CD14-positive monocyte (primary cell): ENCODE data around the gene XYLT1. TPM values are rescaled to one million over a fixed set of nuclear protein-coding genes. Genes with fewer than 3 reads are reported as not detected.

ENCODE experiments used
- DNase-seq, 3 donors: peaks; one replicate each; pipeline ENCODE4 v3.0.0-alpha.2; 2011 to 2022
- H2AFZ ChIP-seq: 2 replicates; pipeline ENCODE4 v1.6.0; 2012; ENCODE audit warnings: mild to moderate bottlenecking, low read depth, low read length, inconsistent platforms; ENCODE audit not compliant: insufficient read depth, poor library complexity, severe bottlenecking
- H3K27ac ChIP-seq, 2 donors: 1 replicate in 1 of 2; 2 replicates in 1 of 2; pipeline ENCODE4 v1.5.1; 2012 to 2013; ENCODE audit warnings: low read length in 2 of 2, control low read depth in 1 of 2, inconsistent platforms in 1 of 2, low read depth in 1 of 2, mild to moderate bottlenecking in 1 of 2
- H3K27me3 ChIP-seq, 2 donors: one replicate each; pipeline versions ENCODE4 v1.6.0 to v1.6.1; 2011 to 2013; ENCODE audit warnings: low read length in 2 of 2; ENCODE audit not compliant: control insufficient read depth in 2 of 2, insufficient read depth in 2 of 2
- H3K36me3 ChIP-seq, 2 donors: replicated peaks in 1 of 2; 1 replicate in 1 of 2; 2 replicates in 1 of 2; pipeline versions ENCODE4 v1.5.1 to v1.6.1; 2012 to 2013; ENCODE audit warnings: low read length in 2 of 2, control low read depth in 1 of 2, inconsistent platforms in 1 of 2, mild to moderate bottlenecking in 1 of 2; ENCODE audit not compliant: insufficient read depth in 2 of 2, control insufficient read depth in 1 of 2
- H3K4me1 ChIP-seq, 2 donors: 1 replicate in 1 of 2; 2 replicates in 1 of 2; pipeline versions ENCODE4 v1.5.1 to v1.6.1; 2012 to 2013; ENCODE audit warnings: low read length in 2 of 2, control low read depth in 1 of 2, inconsistent platforms in 1 of 2, mild to moderate bottlenecking in 1 of 2, moderate library complexity in 1 of 2; ENCODE audit not compliant: insufficient read depth in 2 of 2, control insufficient read depth in 1 of 2
- H3K4me2 ChIP-seq: replicated peaks from 2 replicates; pipeline ENCODE3; 2012; ENCODE audit warnings: low read length, moderate library complexity, mild to moderate bottlenecking; ENCODE audit not compliant: poor library complexity, severe bottlenecking; ENCODE audit errors: extremely low read depth
- H3K4me3 ChIP-seq, 3 experiments: fragments of 200-600 bp in 1 of 3; sonication (generic) in 1 of 3; replicated peaks in 1 of 3; 1 replicate in 2 of 3; 2 replicates in 1 of 3; pipeline ENCODE4 v1.5.1; 2011 to 2013; ENCODE audit warnings: low read length in 3 of 3, mild to moderate bottlenecking in 3 of 3, control low read depth in 2 of 3, low read depth in 2 of 3, inconsistent platforms in 1 of 3, moderate library complexity in 1 of 3
- H3K79me2 ChIP-seq: 2 replicates; pipeline ENCODE4 v1.6.0; 2012; ENCODE audit warnings: mild to moderate bottlenecking, control low read depth, inconsistent platforms, low read length, moderate library complexity; ENCODE audit not compliant: insufficient read depth
- H3K9ac ChIP-seq: 2 replicates; pipeline ENCODE4 v1.6.0; 2017; ENCODE audit warnings: low read length, mild to moderate bottlenecking; ENCODE audit not compliant: insufficient read depth, poor library complexity, severe bottlenecking
- H3K9me3 ChIP-seq, 2 donors: replicated peaks in 1 of 2; 1 replicate in 1 of 2; 2 replicates in 1 of 2; pipeline versions ENCODE4 v1.5.1 to v1.6.1; 2012 to 2013; ENCODE audit warnings: low read length in 2 of 2, control low read depth in 1 of 2; ENCODE audit not compliant: control insufficient read depth in 1 of 2, insufficient read depth in 1 of 2
- H4K20me1 ChIP-seq: 2 replicates; pipeline ENCODE4 v1.6.0; 2012; ENCODE audit warnings: mild to moderate bottlenecking, low read length, control low read depth, moderate library complexity; ENCODE audit not compliant: insufficient read depth
- H3K27ac Mint-ChIP-seq, 7 donors: one replicate each; pipeline ENCODE4 v1.8.0; 2020; ENCODE audit warnings: mild to moderate bottlenecking in 7 of 7, mixed read lengths in 7 of 7, moderate library complexity in 6 of 7, inconsistent platforms in 2 of 7
- H3K27me3 Mint-ChIP-seq, 3 donors: one replicate each; pipeline ENCODE4 v1.8.0; 2021 to 2022; ENCODE audit warnings: low read depth in 3 of 3, mild to moderate bottlenecking in 3 of 3, mixed read lengths in 3 of 3, moderate library complexity in 3 of 3, inconsistent platforms in 1 of 3
- H3K36me3 Mint-ChIP-seq, 2 donors: one replicate each; pipeline ENCODE4 v1.8.0; 2020; ENCODE audit warnings: mixed read lengths in 2 of 2, inconsistent platforms in 1 of 2, mild to moderate bottlenecking in 1 of 2
- H3K4me1 Mint-ChIP-seq: one replicate; pipeline ENCODE4 v1.8.0; 2020; ENCODE audit warnings: mild to moderate bottlenecking, mixed read lengths
- H3K4me3 Mint-ChIP-seq, 2 donors: one replicate each; pipeline ENCODE4 v1.8.0; 2020; ENCODE audit warnings: mild to moderate bottlenecking in 2 of 2, mixed read lengths in 2 of 2, moderate library complexity in 1 of 2
- H3K9me3 Mint-ChIP-seq, 7 donors: one replicate each; pipeline ENCODE4 v1.8.0; 2020 to 2022; ENCODE audit warnings: mixed read lengths in 7 of 7, mild to moderate bottlenecking in 6 of 7, moderate library complexity in 6 of 7, inconsistent platforms in 2 of 7
- CTCF ChIP-seq: fragments of 200-600 bp; IDR thresholded peaks from one replicate; pipeline ENCODE4 v1.8.0; 2022; ENCODE audit warnings: antibody characterized with exemption, mild to moderate bottlenecking
- WGBS: methylation state at CpG from one replicate; pipeline ENCODE4 v1.1.5; 2013; ENCODE audit warnings: missing lambda C conversion rate; ENCODE audit not compliant: insufficient coverage; 5-methylcytosine and 5-hydroxymethylcytosine counted together
- intact Hi-C, 2 donors: fragments of 100-400 bp; cut with micrococcal nuclease; formaldehyde crosslinking; loops; one replicate each; pipeline versions ENCODE4 v1.15.0 to v1.15.1; 2023
- polyA plus RNA-seq, 3 donors: library from polyadenylated mRNA; depleted of rRNA in 1 of 3; unstranded in 2 of 3; stranded (reverse) in 1 of 3; fragments of 300-500 nt in 2 of 3; fragments of >200 nt in 1 of 3; fragmentation: Illumina TruSeq in 2 of 3; gene quantifications; 1 replicate in 2 of 3; 2 replicates in 1 of 3; pipeline ENCODE4 v1.2.3, GENCODE V29; 2012 to 2021

Gene XYLT1
- polyA plus RNA-seq, 3 donors, result 0.51 to 9.4 (median 1.6) TPM

GRCh38 chr16:17386229-17386628, 84.5 kb downstream of the XYLT1 start:
- intact Hi-C loops, result loop anchor here in 1 of 2 donors (5.0 kb wide), 1 partner anchor 109 kb away; no protein-coding TSS in a partner anchor
- Mint-ChIP-seq H3K4me3 (no peak overlapping the region), H3K27me3 (no peaks in the 10 kb centered on the region), H3K4me1 (peaks cover 45% of the 10 kb centered on the region), H3K36me3 (peaks cover 10 to 12% of the 10 kb centered on the region in 2 donors), H3K9me3 (no peaks in the 10 kb centered on the region), H3K27ac (no peak overlapping the region)
- no peak overlapping the region for H3K4me3 ChIP-seq
- TF ChIP-seq CTCF, result no peak
- no peaks in the 10 kb centered on the region for H3K9me3 ChIP-seq
- H3K9ac ChIP-seq, result no peak overlapping the region
- no peak for DNase-seq
- WGBS, result no CpG with 5 or more reads among the region's 3 CpGs
- H3K79me2 ChIP-seq, result peaks cover 68% of the 10 kb centered on the region
- no peak overlapping the region for H3K4me2 ChIP-seq
- H3K36me3 ChIP-seq, result no peaks in the 10 kb centered on the region
- no peaks in the 10 kb centered on the region for H4K20me1 ChIP-seq
- no peak overlapping the region for H2AFZ ChIP-seq
- H3K4me1 ChIP-seq, result peaks cover 35 to 41% of the 10 kb centered on the region in 2 donors
- no peak overlapping the region for H3K27ac ChIP-seq
- H3K27me3 ChIP-seq, result no peaks in the 10 kb centered on the region

GRCh38 chr16:17384471-17384870, 86.3 kb downstream of the XYLT1 start:
- H3K4me1 Mint-ChIP-seq, result peaks cover 62% of the 10 kb centered on the region
- Histone ChIP-seq H3K9me3 (no peaks in the 10 kb centered on the region), H2AFZ (no peak overlapping the region), H3K4me2 (no peak overlapping the region), H3K9ac (no peak overlapping the region), H4K20me1 (no peaks in the 10 kb centered on the region), H3K4me3 (no peak overlapping the region), H3K4me1 (peaks cover 51 to 58% of the 10 kb centered on the region in 2 donors), H3K36me3 (no peaks in the 10 kb centered on the region), H3K27me3 (no peaks in the 10 kb centered on the region), H3K27ac (peak overlapping the region; percentile 3 to 18), H3K79me2 (peaks cover 63% of the 10 kb centered on the region)
- no peaks in the 10 kb centered on the region for H3K9me3 Mint-ChIP-seq
- H3K4me3 Mint-ChIP-seq, result no peak overlapping the region
- H3K27me3 Mint-ChIP-seq, result no peaks in the 10 kb centered on the region
- DNase-seq, result no peak
- peaks cover 8 to 12% of the 10 kb centered on the region in 2 donors for H3K36me3 Mint-ChIP-seq
- TF ChIP-seq CTCF, result no peak
- peak overlapping the region in 5 of 7 donors; percentile 4 to 75 (median 30) for H3K27ac Mint-ChIP-seq
- intact Hi-C loops, result loop anchor here in 1 of 2 donors (5.0 kb wide), 2 partner anchors 33 to 63 kb away; no protein-coding TSS in a partner anchor
- 100% methylated on average over 1 of the region's 5 CpGs for WGBS
